ENCODE data around the gene TMEM169. TPM values are rescaled to one million over a fixed set of nuclear protein-coding genes. Genes with fewer than 3 reads are reported as not detected.

The TMEM169 gene
- total and polyA plus RNA-seq, 2 of the 13 experiments (the other 11 are each of a cell fraction or from before 2014, with no cell fraction given): 1.5 to 4.5 TPM

GRCh38 chr2:216107760-216108159 is 26.0 kb downstream of the TMEM169 start (continued):
- TF ChIP-seq PAXIP1 (CRISPR knock-in tag; conservative IDR thresholded peaks at IDR 0.05): no peak
- TF ChIP-seq ATF5 (CRISPR knock-in tag; IDR thresholded peaks at IDR 0.05; ENCODE audit: low read depth): 0 out of 2 replicates have a peak, but pooled peaks have one; percentile 5
- no peak for TF ChIP-seq ZNF24 (IDR thresholded peaks at IDR 0.05)
- TF ChIP-seq SRSF4 (IDR thresholded peaks at IDR 0.05; ENCODE audit: low read depth, low read length, poor library complexity, severe bottlenecking): no peak
- TF ChIP-seq GABPA (IDR thresholded peaks at IDR 0.05; ENCODE audit: low read depth, low read length): no peak
- TF ChIP-seq GABPA (CRISPR knock-in tag; IDR thresholded peaks at IDR 0.05; ENCODE audit: low read depth): no peak
- no peak for TF ChIP-seq ZNF282 (IDR thresholded peaks at IDR 0.05; ENCODE audit: partially characterized antibody)
- no peak for TF ChIP-seq MAZ (IDR thresholded peaks at IDR 0.05; ENCODE audit: borderline replicate concordance, low read depth, low read length)
- TF ChIP-seq MAZ (CRISPR knock-in tag; IDR thresholded peaks at IDR 0.05; ENCODE audit: low read depth): peak; percentile 26; the same call in 1 of the 2 replicates
- TF ChIP-seq KAT8 (CRISPR knock-in tag; IDR thresholded peaks at IDR 0.05): no peak
- no peak; the same call in 1 of the 2 replicates for TF ChIP-seq NCOA1 (CRISPR knock-in tag; IDR thresholded peaks at IDR 0.05)
- no peak for TF ChIP-seq ZNF879 (CRISPR knock-in tag; IDR thresholded peaks at IDR 0.05)
- no peak for TF ChIP-seq ZNF20 (CRISPR knock-in tag; IDR thresholded peaks at IDR 0.05)
- TF ChIP-seq IRF1 (CRISPR knock-in tag; IDR thresholded peaks at IDR 0.05; ENCODE audit: low read depth): no peak
- no peak; the same call in 1 of the 2 replicates for TF ChIP-seq SIN3A (IDR thresholded peaks at IDR 0.05; ENCODE audit: borderline replicate concordance, low read depth, low read length)
- TF ChIP-seq ZSCAN30 (CRISPR knock-in tag; IDR thresholded peaks at IDR 0.05): no peak
- no peak for TF ChIP-seq ZKSCAN5 (CRISPR knock-in tag; IDR thresholded peaks at IDR 0.05)
- TF ChIP-seq ZNF589 (CRISPR knock-in tag; conservative IDR thresholded peaks at IDR 0.05): no peak
- TF ChIP-seq ZNF280D (CRISPR knock-in tag; IDR thresholded peaks at IDR 0.05): no peak
- no peak for TF ChIP-seq ZNF260 (CRISPR knock-in tag; IDR thresholded peaks at IDR 0.05; ENCODE audit: borderline replicate concordance, low read depth)
- TF ChIP-seq CSRNP2 (CRISPR knock-in tag; conservative IDR thresholded peaks at IDR 0.05; ENCODE audit: low read depth): no peak
- no peak for TF ChIP-seq ATM (IDR thresholded peaks at IDR 0.05; ENCODE audit: borderline replicate concordance)
